B cell (primary cell): ENCODE data around the gene CDK5RAP1. TPM values are rescaled to one million over a fixed set of nuclear protein-coding genes. Genes with fewer than 3 reads are reported as not detected.

Experiments
- ATAC-seq: fragments of 200-7000 bp; cut with Tn5 transposase; one replicate; pipeline ENCODE4 v1.10.0; 2021; ENCODE audit warnings: low read depth, mild to moderate bottlenecking, moderate number of reproducible peaks, moderate library complexity
- CTCF ChIA-PET: fragments of 350-600 bp; sonication (Branson Sonifier 250); formaldehyde crosslinking; loops from one replicate; lab custom pipeline; 2021; ENCODE audit warnings: antibody characterized with exemption, inconsistent platforms; lab: Charles Lee
- POLR2A ChIA-PET: fragments of 350-600 bp; sonication (Branson Sonifier 250); formaldehyde crosslinking; loops from one replicate; lab custom pipeline; 2021; ENCODE audit warnings: antibody characterized with exemption; lab: Charles Lee
- DNase-seq: peaks from one replicate; pipeline ENCODE4 v3.0.0; 2013
- H2AFZ ChIP-seq: 2 replicates; pipeline ENCODE4 v1.6.1; 2012; ENCODE audit warnings: mild to moderate bottlenecking, low read depth, low read length; ENCODE audit not compliant: insufficient read depth, poor library complexity, severe bottlenecking
- H3K27ac ChIP-seq, 2 donors: 1 replicate in 1 of 2; 2 replicates in 1 of 2; pipeline ENCODE4 v1.5.1; 2012 to 2013; ENCODE audit warnings: low read length in 2 of 2, mild to moderate bottlenecking in 2 of 2, moderate library complexity in 1 of 2
- H3K27me3 ChIP-seq, 4 experiments: fragments of 200-600 bp in 1 of 4; sonication (generic) in 1 of 4; replicated peaks in 1 of 4; 1 replicate in 2 of 4; 2 replicates in 2 of 4; pipeline versions ENCODE4 v1.6.1 to v1.7.0; 2013 to 2016; ENCODE audit warnings: low read length in 3 of 4, mild to moderate bottlenecking in 2 of 4, mixed read lengths in 1 of 4, moderate library complexity in 1 of 4; ENCODE audit not compliant: insufficient read depth in 4 of 4, control insufficient read depth in 3 of 4; ENCODE audit errors: control extremely low read depth in 1 of 4
- H3K36me3 ChIP-seq, 2 experiments: replicated peaks in 1 of 2; 1 replicate in 1 of 2; 2 replicates in 1 of 2; pipeline versions ENCODE4 v1.6.1 to v1.7.1; 2013; ENCODE audit warnings: low read length in 1 of 2; ENCODE audit not compliant: insufficient read depth in 2 of 2, control insufficient read depth in 1 of 2; ENCODE audit errors: control extremely low read depth in 1 of 2, extremely low read depth in 1 of 2
- H3K4me1 ChIP-seq, 2 donors: fragments of 200-600 bp in 1 of 2; sonication (generic) in 1 of 2; 1 replicate in 1 of 2; 2 replicates in 1 of 2; pipeline versions ENCODE4 v1.5.1 to v1.6.1; 2013 to 2017; ENCODE audit warnings: low read length in 2 of 2; ENCODE audit not compliant: control insufficient read depth in 2 of 2, insufficient read depth in 2 of 2
- H3K4me2 ChIP-seq: replicated peaks from 2 replicates; pipeline ENCODE3; 2012; ENCODE audit warnings: mild to moderate bottlenecking, low read depth, low read length; ENCODE audit not compliant: poor library complexity, severe bottlenecking
- H3K4me3 ChIP-seq, 5 experiments: fragments of 200-600 bp in 1 of 5; sonication (generic) in 1 of 5; 1 replicate in 3 of 5; 2 replicates in 2 of 5; pipeline versions ENCODE4 v1.5.1 to v1.7.0; 2011 to 2016; ENCODE audit warnings: low read length in 4 of 5, mild to moderate bottlenecking in 4 of 5, low read depth in 2 of 5, control low read depth in 1 of 5, moderate library complexity in 1 of 5; ENCODE audit not compliant: insufficient read depth in 1 of 5; ENCODE audit errors: control extremely low read depth in 1 of 5, extremely low read depth in 1 of 5
- H3K79me2 ChIP-seq: fragments of 200-600 bp; sonication (generic); one replicate; pipeline ENCODE4 v1.6.0; 2016; ENCODE audit warnings: low read length; ENCODE audit not compliant: control insufficient read depth, insufficient read depth
- H3K9ac ChIP-seq: fragments of 200-600 bp; sonication (generic); 2 replicates; pipeline ENCODE4 v1.6.1; 2017; ENCODE audit warnings: mild to moderate bottlenecking, low read length, moderate library complexity
- H3K9me3 ChIP-seq, 3 donors: one replicate each; pipeline versions ENCODE4 v1.6.1 to v1.7.1; 2013; ENCODE audit warnings: low read length in 2 of 3; ENCODE audit not compliant: control insufficient read depth in 2 of 3, insufficient read depth in 1 of 3; ENCODE audit errors: control extremely low read depth in 1 of 3
- H4K20me1 ChIP-seq: 2 replicates; pipeline ENCODE4 v1.6.0; 2012; ENCODE audit warnings: mild to moderate bottlenecking, low read length; ENCODE audit not compliant: insufficient read depth, control insufficient read depth, poor library complexity, severe bottlenecking
- H3K27ac Mint-ChIP-seq: one replicate; pipeline ENCODE4 v1.8.0; 2021; ENCODE audit warnings: mixed read lengths
- H3K27me3 Mint-ChIP-seq: one replicate; pipeline ENCODE4 v1.8.0; 2021; ENCODE audit warnings: mixed read lengths
- H3K4me1 Mint-ChIP-seq: one replicate; pipeline ENCODE4 v1.8.0; 2021; ENCODE audit warnings: mixed read lengths
- H3K4me3 Mint-ChIP-seq: one replicate; pipeline ENCODE4 v1.8.0; 2021; ENCODE audit warnings: mixed read lengths
- H3K9me3 Mint-ChIP-seq: one replicate; pipeline ENCODE4 v1.8.0; 2022; ENCODE audit warnings: mixed read lengths; ENCODE audit not compliant: insufficient read depth
- EZH2 ChIP-seq: IDR thresholded peaks from 2 replicates; pipeline ENCODE4 v1.6.1; 2012; ENCODE audit warnings: borderline replicate concordance, low read depth, mild to moderate bottlenecking, moderate library complexity, low read length; ENCODE audit not compliant: insufficient read depth, poor library complexity, severe bottlenecking
- WGBS: methylation state at CpG from one replicate; pipeline ENCODE4 v1.1.5; 2013; ENCODE audit warnings: missing lambda C conversion rate; ENCODE audit not compliant: insufficient coverage; 5-methylcytosine and 5-hydroxymethylcytosine counted together
- intact Hi-C: fragments of 100-400 bp; cut with micrococcal nuclease; formaldehyde crosslinking; loops from one replicate; pipeline ENCODE4 v1.10.0; 2022
- polyA plus RNA-seq: library from polyadenylated mRNA; depleted of rRNA; stranded (reverse); fragments of >200 nt; gene quantifications from 2 replicates; pipeline ENCODE4 v1.2.3, GENCODE V29; 2012
- total RNA-seq, 2 donors: library from RNA; stranded (reverse); fragments of 120-200 nt in 1 of 2; gene quantifications; 1 replicate in 1 of 2; 2 replicates in 1 of 2; pipeline versions ENCODE4 v1.2.3 to v1.2.4, GENCODE V29; 2013 to 2022
- TF ChIP-seq, protein P1 (sequence below): fragments of 200-600 bp; IDR thresholded peaks from one replicate; pipeline ENCODE4 v1.8.0; 2022; ENCODE audit warnings: antibody characterized with exemption, mild to moderate bottlenecking

Gene CDK5RAP1
- total and polyA plus RNA-seq, 2 donors (not counting 1 experiment from before 2014, with no cell fraction given), result 50.4 to 60.5 TPM

- H3K9ac ChIP-seq, result no peak overlapping the region
- H3K4me2 ChIP-seq, result no peak overlapping the region
- ChIA-PET POLR2A (no interaction called here), CTCF (no interaction called here)
- no peak overlapping the region for H2AFZ ChIP-seq
- no peaks in the 10 kb centered on the region for H3K36me3 ChIP-seq
- ATAC-seq, result no peak
- H3K79me2 ChIP-seq, result no peaks in the 10 kb centered on the region
- peaks cover 3 to 11% of the 10 kb centered on the region in 2 donors for H3K4me1 ChIP-seq
- Mint-ChIP-seq H3K9me3 (peaks cover 3% of the 10 kb centered on the region), H3K4me3 (no peak overlapping the region), H3K27me3 (peaks cover 9% of the 10 kb centered on the region), H3K27ac (no peak overlapping the region), H3K4me1 (peaks cover 12% of the 10 kb centered on the region)
- no peak overlapping the region for H3K27ac ChIP-seq
- intact Hi-C loops, result no loop called here
- H3K27me3 ChIP-seq, result peaks cover 0 to 5% (median 0%) of the 10 kb centered on the region in 4 experiments
- no peak overlapping the region for H3K4me3 ChIP-seq
- H4K20me1 ChIP-seq, result no peaks in the 10 kb centered on the region
- H3K9me3 ChIP-seq, result no peaks in the 10 kb centered on the region
- no peak for DNase-seq
- no peak for TF ChIP-seq EZH2
- TF ChIP-seq, protein P1, sequence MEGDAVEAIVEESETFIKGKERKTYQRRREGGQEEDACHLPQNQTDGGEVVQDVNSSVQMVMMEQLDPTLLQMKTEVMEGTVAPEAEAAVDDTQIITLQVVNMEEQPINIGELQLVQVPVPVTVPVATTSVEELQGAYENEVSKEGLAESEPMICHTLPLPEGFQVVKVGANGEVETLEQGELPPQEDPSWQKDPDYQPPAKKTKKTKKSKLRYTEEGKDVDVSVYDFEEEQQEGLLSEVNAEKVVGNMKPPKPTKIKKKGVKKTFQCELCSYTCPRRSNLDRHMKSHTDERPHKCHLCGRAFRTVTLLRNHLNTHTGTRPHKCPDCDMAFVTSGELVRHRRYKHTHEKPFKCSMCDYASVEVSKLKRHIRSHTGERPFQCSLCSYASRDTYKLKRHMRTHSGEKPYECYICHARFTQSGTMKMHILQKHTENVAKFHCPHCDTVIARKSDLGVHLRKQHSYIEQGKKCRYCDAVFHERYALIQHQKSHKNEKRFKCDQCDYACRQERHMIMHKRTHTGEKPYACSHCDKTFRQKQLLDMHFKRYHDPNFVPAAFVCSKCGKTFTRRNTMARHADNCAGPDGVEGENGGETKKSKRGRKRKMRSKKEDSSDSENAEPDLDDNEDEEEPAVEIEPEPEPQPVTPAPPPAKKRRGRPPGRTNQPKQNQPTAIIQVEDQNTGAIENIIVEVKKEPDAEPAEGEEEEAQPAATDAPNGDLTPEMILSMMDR, result no peak
- WGBS, result 96% methylated on average over 3 of the region's 3 CpGs
Observed at GRCh38 chr20:33336375-33336774, 64.9 kb downstream of the CDK5RAP1 start.

GRCh38 chr20:33334111-33334510 is 67.2 kb downstream of the CDK5RAP1 start:
- Histone ChIP-seq H2AFZ (no peak overlapping the region), H3K9me3 (no peaks in the 10 kb centered on the region), H3K27me3 (peaks cover 0 to 12% (median 0%) of the 10 kb centered on the region in 4 experiments), H3K27ac (no peak overlapping the region), H4K20me1 (no peaks in the 10 kb centered on the region), H3K4me2 (no peak overlapping the region), H3K79me2 (no peaks in the 10 kb centered on the region), H3K36me3 (no peaks in the 10 kb centered on the region), H3K9ac (no peak overlapping the region), H3K4me3 (no peak overlapping the region), H3K4me1 (peaks cover 3 to 11% of the 10 kb centered on the region in 2 donors)
- Mint-ChIP-seq H3K27me3 (peaks cover 9% of the 10 kb centered on the region), H3K4me1 (peaks cover 12% of the 10 kb centered on the region), H3K27ac (no peak overlapping the region), H3K4me3 (no peak overlapping the region), H3K9me3 (peaks cover 3% of the 10 kb centered on the region)
- WGBS, result 71% methylated on average over 2 of the region's 3 CpGs
- ChIA-PET CTCF (no interaction called here), POLR2A (no interaction called here)
- TF ChIP-seq, protein P1, result no peak
- no peak for TF ChIP-seq EZH2
- ATAC-seq, result no peak
- intact Hi-C loops, result no loop called here
- no peak for DNase-seq
